Measurements from ENCODE around the gene CBX8.

CBX8 gene

DNA sequence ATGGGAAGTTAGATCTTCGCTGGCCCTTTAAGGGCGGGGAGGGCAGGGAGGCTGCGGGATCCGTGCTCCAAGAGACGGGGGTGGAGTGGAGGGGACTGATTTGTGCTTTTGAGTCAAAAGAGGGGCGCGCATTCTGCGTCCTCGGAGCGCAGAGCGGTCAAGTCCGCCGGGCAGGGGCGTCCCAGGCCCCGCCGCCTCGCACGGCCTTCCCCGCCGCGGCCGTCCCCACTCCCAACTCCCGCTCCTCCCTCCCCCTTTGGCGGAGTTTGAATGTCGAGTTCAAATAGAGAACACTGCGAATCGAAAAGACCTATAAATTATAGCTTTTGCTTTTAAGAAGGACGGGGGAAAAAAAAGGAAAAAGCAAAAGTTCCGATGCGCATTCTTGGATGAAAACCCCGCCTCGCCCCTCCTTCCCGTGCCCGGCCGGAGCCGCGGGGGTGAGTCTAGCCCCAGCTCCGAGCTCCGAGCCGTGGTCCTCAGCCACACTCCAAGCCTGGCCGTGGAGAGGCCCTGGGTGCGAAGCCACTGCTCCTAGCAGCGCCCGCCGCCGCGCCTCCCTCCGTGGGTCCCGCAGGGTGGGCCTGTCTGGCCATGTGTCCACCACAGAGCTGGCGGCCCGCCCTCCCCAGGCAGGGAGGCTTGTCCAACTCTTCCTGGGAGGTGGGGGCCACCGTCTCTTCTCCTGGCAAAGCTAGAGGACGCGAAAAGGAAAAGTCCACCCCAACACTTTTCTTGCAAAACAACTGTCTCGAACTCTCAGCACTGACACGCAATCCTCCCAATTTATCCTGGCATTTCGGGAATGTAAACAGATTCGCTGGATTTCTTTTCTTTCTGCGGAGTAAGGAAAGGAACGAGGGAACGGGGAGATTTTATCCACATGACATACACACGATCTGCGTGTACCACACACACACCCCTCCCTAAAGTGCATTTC is 3.6 kb downstream of the CBX8 start:
- no peak for DNase-seq (ENCODE audit: low read depth, low spot score)

DNA sequence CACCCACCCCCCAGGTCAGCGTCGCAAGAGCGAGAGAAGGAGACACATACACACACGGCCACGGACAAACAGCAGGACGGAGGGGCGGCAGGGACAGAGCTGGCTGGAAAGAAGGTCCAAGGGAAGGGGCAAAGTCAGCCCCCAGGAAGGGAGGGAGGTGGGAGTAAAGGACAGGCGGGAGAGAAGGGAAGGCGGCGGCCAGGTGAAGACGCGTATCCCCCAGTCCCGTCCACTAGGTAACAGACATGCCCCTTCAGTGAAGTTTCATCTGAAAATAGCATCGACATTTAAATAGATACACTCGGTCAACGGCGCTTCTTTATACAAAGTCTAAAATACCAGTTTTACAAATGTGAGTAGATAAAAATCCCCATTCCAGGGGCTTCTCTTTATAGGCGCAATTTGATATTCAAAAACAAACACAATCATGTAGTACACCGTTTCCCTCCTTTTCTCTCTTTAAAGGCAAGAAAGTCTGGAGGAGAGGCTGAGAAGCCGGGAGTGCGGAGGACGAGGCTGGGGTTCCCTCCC is 4.5 kb downstream of the CBX8 start:
- DNase-seq (ENCODE audit: low read depth, low spot score): no peak

DNA sequence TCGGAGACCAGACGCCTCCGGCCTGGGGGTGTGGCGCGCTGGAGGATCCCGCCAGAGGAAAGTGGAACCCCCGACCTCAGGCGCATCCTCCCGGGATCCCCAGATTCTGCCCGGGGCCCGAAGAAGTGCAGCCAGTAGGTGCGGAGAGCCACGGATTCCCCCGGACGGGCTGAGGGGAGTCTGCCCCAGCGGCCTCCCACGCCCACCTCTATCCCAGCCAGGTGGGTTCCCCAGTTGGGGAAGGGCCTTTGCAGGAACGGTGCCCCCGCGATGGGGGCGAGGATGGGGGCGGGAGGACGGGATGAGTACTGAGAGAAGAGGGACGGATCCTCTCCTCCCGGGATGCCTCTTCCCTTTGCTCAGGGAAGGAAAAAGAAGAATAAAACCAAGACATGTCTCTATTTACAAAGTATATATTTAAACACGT is 5.1 kb downstream of the CBX8 start:
- DNase-seq (ENCODE audit: low read depth, low spot score): no peak

DNA sequence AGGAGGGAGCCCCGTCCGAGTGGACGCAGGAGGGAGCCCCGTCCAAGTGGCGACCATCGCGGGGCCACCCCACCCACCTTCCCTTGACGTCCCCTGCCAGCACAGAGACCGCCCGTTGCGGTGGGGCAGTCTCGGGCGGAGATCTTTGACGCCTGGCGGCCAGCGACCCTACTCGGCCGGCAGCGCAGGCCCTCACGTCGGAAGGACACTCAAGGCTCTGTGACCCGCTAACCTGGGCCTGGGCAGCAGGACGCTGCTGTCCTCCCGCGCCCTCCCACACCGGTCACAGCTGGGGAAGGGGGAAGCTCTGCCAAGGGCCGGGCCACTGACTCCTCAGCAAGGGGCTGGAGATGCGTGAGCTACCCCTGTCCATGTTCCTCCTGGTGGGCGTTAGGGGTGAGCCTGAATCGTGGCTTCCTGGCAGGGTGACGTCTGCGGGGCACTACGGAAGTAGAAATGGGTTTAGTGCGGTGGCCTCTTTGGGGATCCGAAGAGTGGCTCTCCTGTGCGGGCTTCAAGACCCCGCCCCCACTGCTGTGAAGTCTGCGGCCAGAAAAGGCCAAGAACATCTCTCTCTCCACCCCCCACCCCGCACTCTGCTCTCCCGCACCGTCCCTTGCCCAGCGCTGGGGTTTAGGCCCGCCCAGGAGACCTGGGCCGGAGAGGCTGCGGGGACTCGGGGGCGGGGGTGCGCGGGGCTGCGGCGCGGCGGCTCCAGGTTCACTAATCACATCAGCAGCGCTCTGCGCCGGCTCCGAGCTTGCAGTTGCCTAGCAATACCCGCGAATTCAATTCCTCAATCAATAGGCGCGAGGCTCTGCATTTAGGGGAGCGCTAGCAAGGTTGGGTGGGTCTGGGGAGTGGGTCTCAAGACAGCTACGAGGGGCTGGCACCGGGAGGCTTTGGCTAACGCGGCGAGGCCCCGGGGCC is 5.8 kb downstream of the CBX8 start:
- no peak for DNase-seq (ENCODE audit: low read depth, low spot score)

DNA sequence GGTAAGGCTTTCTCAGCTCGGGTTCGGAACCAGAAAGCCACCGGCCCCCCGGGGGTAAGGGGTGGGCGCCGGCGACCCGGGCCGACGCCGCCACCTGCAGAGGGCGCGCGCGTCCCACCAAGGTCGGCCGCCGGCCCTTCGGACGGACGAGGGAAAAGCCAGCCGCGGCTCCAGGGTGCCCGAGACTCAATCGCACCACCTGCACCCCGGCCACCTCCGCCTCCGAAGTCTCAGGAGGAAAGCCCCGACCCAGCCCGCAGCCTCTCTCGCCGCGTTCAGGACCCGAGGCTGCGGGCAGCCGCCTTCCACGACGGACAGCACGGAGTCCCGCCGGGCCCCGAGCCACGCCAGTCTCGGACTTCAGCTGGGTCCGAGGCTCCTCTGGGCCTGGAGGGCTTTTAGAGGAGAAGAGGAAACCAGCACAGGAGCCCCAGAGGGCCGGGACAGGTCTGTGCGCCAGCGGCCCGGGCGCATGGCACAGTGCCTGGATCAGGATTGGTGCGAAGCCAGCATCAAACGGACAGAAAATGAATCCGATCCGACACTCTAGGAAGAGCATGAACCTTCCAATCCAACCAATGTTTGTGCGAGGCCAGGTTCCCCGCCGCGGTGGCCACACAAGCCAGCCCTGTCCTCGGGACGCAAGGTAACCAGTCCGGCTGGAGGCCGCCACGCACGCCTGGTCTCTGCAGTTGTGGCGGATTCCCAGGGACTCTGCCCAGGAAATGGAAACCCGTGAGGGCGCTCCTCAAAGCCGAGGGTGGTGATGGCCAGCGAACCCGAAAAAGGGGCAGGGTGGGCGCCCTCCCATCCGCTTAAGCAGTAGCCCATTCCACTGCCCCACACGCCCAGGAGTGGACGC is 6.7 kb downstream of the CBX8 start:
- no peak for DNase-seq (ENCODE audit: low read depth, low spot score)

DNA sequence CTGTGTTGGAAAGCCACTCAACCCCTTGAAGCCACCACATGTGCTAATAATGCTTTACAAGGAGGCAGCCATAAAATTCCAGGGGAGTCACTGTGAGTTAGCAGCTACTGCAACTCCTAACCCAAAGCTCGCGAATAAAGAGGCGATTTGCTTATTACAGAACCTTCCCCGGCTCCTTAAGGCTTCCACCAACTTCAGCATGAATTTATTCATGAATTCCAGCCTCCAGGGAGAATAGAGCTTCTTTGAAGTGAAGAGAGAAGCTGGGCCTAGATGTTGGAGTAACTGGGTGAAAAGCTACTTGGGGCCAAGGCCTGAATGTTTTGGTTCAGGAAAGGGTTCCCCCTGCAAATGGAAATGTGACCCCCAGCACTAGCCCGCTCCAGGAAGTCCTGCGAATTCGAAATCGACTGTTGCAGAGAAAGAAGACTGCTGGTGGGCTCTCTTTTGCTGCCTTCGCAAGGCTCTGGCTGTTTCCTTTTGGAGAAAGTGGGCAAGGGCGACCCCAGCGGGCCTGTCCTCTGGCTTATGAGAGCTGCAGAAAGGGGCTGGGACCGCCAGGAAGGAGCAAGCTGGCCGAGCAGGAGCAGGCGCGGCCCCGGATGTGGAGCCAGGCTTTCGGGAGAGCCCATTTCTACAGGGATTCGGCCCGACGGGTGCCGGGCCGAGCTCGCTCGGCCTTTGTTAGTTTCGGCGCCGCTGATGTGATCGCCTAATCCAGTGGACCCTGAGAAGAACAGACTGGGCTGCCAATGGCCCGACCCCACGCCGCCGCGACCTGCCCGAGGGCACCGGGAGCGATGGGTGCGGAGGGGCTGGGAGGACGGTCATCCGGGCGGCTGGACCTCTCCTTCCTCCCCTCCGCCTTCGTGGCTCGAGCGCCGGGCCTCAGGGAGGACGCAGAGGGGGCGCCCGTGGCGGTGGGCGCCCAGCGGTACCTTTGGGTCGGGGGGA is 7.6 kb downstream of the CBX8 start:
- DNase-seq (ENCODE audit: low read depth, low spot score): no peak

DNA sequence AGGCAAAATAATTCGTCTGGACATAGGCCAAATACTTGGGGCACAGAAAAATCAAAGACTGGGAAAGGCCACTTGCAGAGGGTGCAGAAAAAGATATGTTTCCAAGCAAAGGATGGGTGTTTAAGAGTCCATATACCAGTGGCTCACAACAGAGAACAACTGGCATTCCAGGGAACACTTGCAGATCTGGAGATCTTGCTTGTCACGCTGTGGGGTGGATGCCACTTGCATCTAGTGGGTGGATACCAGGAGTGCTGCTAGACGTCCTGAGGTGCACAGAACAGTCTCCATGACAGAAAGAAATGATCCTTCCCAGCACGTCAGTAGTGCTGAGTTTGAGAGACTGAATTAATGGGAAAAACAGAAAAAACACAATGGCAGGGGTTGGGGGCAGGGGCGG is 8.4 kb downstream of the CBX8 start:
- DNase-seq (ENCODE audit: low read depth, low spot score): no peak

DNA sequence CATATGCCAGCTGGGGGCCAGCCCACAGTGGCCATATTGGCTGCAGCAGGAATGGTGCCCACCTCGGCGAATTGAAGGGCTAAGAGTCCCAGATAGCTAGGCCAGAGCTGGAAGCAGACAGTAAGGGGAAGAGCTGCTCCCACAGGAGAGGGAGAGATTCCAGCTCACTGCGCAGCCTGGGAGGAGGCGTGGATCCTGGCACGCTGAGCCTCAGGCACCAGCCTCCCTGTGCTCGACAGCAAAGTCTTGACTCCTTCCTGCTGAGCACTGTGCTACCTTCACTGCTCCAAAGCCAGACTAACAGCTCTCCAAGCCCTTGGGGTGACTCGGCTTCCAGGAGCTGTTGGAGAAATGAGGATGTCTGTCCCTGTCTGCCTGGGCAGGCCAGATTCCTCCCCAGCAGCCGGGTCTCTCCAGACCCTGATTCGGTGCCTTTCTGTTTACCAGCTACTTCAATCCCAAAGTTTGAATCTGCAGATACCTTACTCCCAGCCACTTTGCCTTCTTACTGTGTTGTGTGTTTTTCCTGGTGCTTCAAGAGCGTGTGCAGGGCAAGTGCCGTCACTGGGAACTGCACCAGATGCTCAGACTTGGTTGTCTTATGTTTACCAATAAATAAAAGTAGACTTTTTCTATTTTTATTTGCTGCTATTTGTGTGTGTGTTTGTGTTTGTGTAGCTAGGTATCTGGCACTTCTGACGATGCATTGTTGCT is 9.8 kb downstream of the CBX8 start:
- no peak for DNase-seq (ENCODE audit: low read depth, low spot score)

DNA sequence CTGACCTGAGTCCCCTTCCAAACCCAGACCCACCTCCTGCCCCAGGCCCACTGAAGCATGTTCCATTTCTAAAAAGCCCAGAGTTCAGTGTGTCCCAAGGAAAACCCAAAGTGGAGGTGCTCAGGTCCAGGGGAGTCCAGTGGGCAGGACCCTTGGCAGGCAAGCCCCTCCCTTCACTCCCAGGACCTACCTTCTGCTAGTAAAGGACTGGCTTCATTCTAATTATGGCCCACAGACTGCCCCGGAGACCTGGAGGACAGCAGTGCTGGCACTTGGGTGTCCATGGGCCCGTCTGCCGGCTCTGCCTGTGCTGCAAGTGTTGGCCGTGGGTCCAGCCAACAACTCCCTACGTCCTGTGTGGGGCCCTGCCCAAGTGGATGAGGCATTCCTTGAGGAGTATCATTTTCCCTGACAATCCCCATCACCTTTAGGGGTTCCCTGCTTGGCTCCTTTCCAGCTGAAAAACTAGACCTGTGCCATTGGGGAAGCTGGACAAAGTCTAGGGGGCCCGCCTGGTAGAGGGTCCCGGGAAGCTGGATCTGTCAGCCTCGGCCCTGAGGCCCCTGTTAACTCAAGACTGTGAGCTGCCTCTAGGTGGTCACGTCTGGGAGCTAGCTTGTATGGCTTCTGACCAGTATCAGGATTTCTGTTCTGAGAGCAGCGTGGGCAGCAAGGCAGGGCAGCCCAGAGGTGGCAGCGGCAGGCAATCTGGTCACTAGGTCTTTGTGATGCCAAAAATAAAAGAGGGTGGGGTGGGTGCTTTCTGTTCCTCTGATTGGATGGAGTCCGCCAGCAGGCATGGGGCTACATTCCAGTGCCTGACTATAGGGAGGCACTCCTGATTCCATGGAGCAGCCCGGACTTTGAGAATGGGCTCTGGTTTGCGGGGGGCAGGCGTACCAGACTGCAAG is 10.7 kb downstream of the CBX8 start:
- DNase-seq (ENCODE audit: low read depth, low spot score): no peak

DNA sequence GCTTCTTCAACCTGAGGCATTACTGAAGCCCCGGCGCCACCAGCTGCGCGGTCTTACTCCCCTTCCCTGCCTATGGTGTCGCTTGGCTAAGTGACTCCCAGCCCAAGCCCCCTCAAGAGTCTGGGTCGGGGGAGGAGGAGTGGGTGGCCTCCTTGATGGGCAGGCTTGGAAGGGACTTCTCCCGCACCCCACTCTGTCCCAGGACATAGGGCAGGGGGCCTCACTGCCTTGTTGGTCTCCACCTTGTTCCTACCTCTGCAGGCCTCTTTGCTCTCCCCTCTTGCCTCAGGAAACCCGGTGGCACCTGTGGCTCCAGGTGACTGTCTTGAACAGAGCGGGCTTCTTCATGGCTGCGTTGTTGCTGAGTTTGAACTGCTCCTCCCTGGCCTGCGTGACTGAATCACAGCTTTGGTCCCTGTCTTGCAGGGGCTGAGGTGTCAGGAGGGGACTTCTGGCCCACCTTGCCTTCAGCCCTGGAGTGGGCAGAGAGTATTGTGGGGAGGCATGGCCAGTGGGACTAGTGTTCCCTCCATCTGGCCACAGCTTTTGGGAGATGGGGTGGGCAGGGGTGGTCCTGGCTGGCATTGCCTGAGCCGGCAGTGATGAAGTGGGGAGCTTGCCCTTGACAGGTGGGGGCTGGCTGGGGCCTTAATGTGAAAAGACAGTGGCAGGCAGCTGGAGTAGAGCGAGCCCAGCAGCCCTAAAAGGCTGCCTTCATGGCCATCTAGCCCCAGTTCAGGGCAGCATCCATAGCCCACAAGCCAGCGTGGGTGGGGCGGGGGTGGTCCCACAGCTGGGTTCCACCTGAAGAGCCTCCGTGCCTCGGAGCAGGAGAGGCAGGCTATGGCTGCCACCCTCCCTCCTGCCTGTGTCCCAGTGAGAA is 11.6 kb downstream of the CBX8 start:
- no peak for DNase-seq (ENCODE audit: low read depth, low spot score)

DNA sequence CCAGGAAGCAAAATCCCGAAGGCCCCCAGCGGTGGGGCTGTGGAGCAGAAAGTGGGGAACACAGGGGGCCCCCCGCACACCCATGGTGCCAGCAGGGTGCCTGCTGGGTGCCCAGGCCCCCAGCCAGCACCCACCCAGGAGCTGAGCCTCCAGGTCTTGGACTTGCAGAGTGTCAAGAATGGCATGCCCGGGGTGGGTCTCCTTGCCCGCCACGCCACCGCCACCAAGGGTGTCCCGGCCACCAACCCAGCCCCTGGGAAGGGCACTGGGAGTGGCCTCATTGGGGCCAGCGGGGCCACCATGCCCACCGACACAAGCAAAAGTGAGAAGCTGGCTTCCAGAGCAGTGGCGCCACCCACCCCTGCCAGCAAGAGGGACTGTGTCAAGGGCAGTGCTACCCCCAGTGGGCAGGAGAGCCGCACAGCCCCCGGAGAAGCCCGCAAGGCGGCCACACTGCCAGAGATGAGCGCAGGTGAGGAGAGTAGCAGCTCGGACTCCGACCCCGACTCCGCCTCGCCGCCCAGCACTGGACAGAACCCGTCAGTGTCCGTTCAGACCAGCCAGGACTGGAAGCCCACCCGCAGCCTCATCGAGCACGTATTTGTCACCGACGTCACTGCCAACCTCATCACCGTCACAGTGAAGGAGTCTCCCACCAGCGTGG is 12.4 kb downstream of the CBX8 start:
- DNase-seq (ENCODE audit: low read depth, low spot score): no peak

DNA sequence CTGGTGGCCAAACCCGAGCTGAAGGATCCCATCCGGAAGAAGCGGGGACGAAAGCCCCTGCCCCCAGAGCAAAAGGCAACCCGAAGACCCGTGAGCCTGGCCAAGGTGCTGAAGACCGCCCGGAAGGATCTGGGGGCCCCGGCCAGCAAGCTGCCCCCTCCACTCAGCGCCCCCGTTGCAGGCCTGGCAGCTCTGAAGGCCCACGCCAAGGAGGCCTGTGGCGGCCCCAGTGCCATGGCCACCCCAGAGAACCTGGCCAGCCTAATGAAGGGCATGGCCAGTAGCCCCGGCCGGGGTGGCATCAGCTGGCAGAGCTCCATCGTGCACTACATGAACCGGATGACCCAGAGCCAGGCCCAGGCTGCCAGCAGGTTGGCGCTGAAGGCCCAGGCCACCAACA is 13.0 kb downstream of the CBX8 start:
- no peak for DNase-seq (ENCODE audit: low read depth, low spot score)

DNA sequence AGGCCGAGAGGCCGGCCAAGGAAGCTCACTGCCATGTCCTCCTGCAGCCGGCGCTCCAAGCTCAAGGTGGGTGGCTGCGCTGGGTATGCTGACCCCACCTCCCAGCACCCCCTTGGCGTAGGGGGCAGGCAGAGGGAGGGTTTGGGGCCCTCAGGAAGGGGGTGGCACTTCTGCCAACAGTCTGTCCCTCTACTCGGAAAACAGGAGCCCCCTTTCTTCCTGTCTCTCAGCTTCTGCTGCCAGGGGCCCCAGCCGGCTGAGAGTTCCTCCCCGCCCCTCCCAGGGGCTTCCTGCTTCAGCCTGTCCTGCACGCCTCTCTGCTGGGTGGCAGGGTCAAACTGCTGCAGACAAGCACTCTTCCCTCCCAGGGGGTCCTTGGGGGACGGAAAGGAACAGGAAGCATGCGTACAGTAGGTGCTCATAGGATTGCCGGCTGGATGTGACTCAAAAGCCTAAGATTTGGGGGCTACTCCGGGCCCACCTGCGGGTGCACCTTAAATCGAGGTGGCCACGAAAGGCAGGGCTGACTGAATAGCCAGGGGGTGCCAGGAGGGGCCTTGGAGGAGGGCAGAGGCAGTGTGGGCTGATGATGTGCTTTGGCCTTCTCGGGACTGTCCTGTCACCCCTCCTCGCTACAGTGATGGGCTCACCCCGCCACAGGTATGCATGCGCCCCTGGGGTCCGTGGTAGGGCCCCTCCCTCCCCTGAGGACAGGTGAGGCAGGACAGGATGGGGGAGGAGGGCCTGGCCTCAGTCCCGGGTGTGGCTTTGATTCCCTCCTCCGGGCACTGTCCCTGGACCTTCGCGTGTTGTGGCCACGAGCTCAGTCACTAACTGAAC is 14.9 kb downstream of the CBX8 start:
- no peak for DNase-seq (ENCODE audit: low read depth, low spot score)

DNA sequence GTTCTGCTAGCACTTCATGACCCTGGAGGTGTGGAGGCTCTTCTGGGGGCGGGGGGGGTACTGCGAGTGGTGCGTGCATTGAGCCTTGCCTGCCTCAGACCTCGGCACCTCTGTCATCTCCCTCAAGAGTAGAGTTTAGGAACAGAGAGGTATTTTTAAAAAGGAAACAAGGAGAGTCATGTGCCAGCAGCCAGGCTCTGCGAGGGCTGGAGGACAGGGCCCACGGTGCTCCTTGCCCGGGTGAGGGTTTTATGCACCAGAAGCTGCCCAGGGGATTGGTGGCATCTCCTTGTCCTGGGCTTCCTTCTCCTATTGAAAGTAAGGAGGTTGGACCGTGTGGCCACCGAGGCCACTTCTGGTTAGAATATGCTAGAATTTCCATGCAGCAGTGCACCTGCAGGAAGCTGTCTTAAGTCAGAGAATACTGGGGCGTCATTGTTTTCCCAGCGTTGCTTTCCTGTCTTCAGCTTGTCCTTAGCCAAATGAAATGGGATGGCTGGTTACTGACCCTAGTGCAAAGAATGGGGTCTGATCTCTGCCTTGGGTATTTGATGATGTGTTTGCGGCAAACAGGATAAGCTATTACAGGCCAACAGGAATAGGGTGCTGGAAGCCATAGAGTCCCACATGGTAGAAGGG is 15.7 kb downstream of the CBX8 start:
- no peak for DNase-seq (ENCODE audit: low read depth, low spot score)

DNA sequence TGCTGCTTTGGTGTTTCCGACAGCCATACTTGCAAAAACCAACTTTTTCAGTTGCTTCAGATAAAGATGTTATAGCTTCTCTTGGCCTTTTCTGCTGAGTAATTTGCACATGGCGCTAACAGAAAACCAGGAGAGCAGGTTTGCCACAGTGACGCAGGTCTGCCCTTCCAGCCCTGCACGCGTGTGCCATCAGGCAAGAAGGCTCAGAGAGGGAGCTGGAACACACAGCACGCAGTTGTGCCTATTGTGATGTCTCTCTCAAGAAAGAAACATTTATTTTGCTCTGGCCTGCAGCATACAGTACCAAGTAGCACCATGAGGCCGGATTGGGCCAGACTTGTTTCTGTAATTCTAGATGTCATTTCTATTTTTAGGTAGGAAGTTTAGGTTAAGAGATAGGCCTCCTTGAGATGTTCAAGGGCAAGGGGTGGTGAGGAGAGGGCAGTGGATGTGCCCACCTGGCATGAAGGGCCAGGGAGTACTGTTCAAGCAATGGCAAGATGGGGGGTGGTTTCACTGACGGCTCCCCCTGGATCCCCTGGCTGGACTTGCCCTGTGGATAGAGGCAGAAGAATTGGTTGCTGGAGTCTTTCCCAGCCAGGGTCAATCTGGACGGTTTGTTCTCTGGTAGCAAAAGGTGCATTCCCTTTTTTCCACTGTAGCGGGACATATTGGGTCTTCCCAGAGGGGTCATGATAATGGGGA is 17.1 kb downstream of the CBX8 start:
- DNase-seq (ENCODE audit: low read depth, low spot score): no peak

Measured in activated CD4-positive, CD25-positive, alpha-beta regulatory T cell treated with anti-CD3 and anti-CD28 coated beads, Interleukin-2, amount 50 U/mL, for 16 hours (primary cell).